A673 (cell line): ENCODE measurements around the gene PPAT. TPM values are rescaled to one million over a fixed set of nuclear protein-coding genes. Genes with fewer than 3 reads are reported as not detected.

Source experiments
- BruUV-seq: library from RNA; stranded (reverse); fragments of 400-500 nt; replicated peaks from 2 replicates; lab custom pipeline; 2021; lab: Mats Ljungman, UMichigan
- CTCF ChIA-PET: fragments of 300-600 bp; sonication (Branson Sonifier 250); formaldehyde crosslinking; loops from one replicate; lab custom pipeline; 2022; ENCODE audit warnings: antibody characterized with exemption; lab: Charles Lee
- POLR2A ChIA-PET: fragments of 300-600 bp; sonication (Branson Sonifier 250); formaldehyde crosslinking; loops from one replicate; lab custom pipeline; 2022; ENCODE audit warnings: antibody characterized with exemption; ENCODE audit not compliant: low non-redundant PET; lab: Charles Lee
- DNase-seq: peaks from one replicate; pipeline ENCODE4 v3.0.0-alpha.2; 2015; ENCODE audit warnings: low spot score
- H3K27ac ChIP-seq: fragments of 200-600 bp; sonication (generic); 2 replicates; pipeline ENCODE4 v1.5.1; 2016; ENCODE audit warnings: mixed run types, low read depth, mild to moderate bottlenecking, mixed read lengths, antibody characterized with exemption, low read length; ENCODE audit not compliant: poor library complexity, severe bottlenecking
- H3K27me3 ChIP-seq: fragments of 200-600 bp; sonication (generic); replicated peaks from 2 replicates; pipeline ENCODE4 v1.6.1; 2017; ENCODE audit warnings: mixed run types, low read depth, mild to moderate bottlenecking, mixed read lengths, antibody characterized with exemption, low read length; ENCODE audit not compliant: insufficient read depth, poor library complexity
- H3K36me3 ChIP-seq: fragments of 200-600 bp; sonication (generic); 2 replicates; pipeline ENCODE4 v1.6.1; 2016; ENCODE audit warnings: mixed run types, mild to moderate bottlenecking, mixed read lengths, antibody characterized with exemption, low read length; ENCODE audit not compliant: insufficient read depth, poor library complexity, severe bottlenecking
- H3K4me1 ChIP-seq: fragments of 200-600 bp; sonication (generic); 2 replicates; pipeline ENCODE4 v1.6.1; 2017; ENCODE audit warnings: mixed run types, mild to moderate bottlenecking, mixed read lengths, antibody characterized with exemption, low read length; ENCODE audit not compliant: insufficient read depth, poor library complexity, severe bottlenecking
- H3K4me3 ChIP-seq: fragments of 200-600 bp; sonication (generic); 2 replicates; pipeline ENCODE4 v1.5.1; 2016; ENCODE audit warnings: low read depth, mixed run types, mild to moderate bottlenecking, mixed read lengths, low read length; ENCODE audit not compliant: poor library complexity, severe bottlenecking
- H3K9me3 ChIP-seq: fragments of 200-600 bp; sonication (generic); 2 replicates; pipeline ENCODE4 v1.6.1; 2016; ENCODE audit warnings: mixed run types, low read depth, mild to moderate bottlenecking, mixed read lengths, antibody characterized with exemption, low read length; ENCODE audit not compliant: poor library complexity, severe bottlenecking
- CTCF ChIP-seq: fragments of 300-800, 200-600 bp; sonication (generic); conservative IDR thresholded peaks from 2 replicates; pipeline ENCODE4 v1.5.1; 2017; ENCODE audit warnings: low read depth, mild to moderate bottlenecking, antibody characterized with exemption, low read length, moderate library complexity, mixed read lengths
- EZH2 ChIP-seq: fragments of 200-600 bp; sonication (generic); IDR thresholded peaks from 2 replicates; pipeline ENCODE4 v1.6.1; 2017; ENCODE audit warnings: borderline replicate concordance, low read depth, mild to moderate bottlenecking, mixed read lengths, antibody characterized with exemption, low read length; ENCODE audit not compliant: poor library complexity, severe bottlenecking
- intact Hi-C: fragments of 100-400 bp; cut with micrococcal nuclease; formaldehyde crosslinking; loops from one replicate; pipeline ENCODE4 v1.10.0; 2022; ENCODE audit not compliant: unreplicated experiment
- total RNA-seq: library from RNA; stranded (reverse); gene quantifications from 2 replicates; pipeline ENCODE4 v1.2.3, GENCODE V29; 2021

PPAT gene
- total RNA-seq, 1 experiment from 2014 or later, result 41.6 TPM

GRCh38 chr4:56445699-56446098 is 10.3 kb upstream of the PPAT start:
- no TSS peak for BruUV-seq
- no peak for DNase-seq
- POLR2A ChIA-PET, result no interaction called here
- Histone ChIP-seq H3K27me3 (no peaks in the 10 kb centered on the region), H3K4me3 (no peak overlapping the region), H3K9me3 (no peaks in the 10 kb centered on the region), H3K27ac (no peak overlapping the region), H3K4me1 (peaks cover 5% of the 10 kb centered on the region), H3K36me3 (peaks cover 61% of the 10 kb centered on the region)
- CTCF ChIA-PET, result no interaction called here
- intact Hi-C loops, result no loop called here
- no peak for TF ChIP-seq CTCF
- no peak for TF ChIP-seq EZH2

GRCh38 chr4:56444719-56445118 is 9.3 kb upstream of the PPAT start:
- BruUV-seq, result no TSS peak
- ChIA-PET CTCF (no interaction called here), POLR2A (no interaction called here)
- H3K27me3 ChIP-seq, result no peaks in the 10 kb centered on the region
- DNase-seq, result no peak
- H3K4me3 ChIP-seq, result no peak overlapping the region
- peaks cover 58% of the 10 kb centered on the region for H3K36me3 ChIP-seq
- TF ChIP-seq EZH2 (no peak), CTCF (no peak)
- intact Hi-C loops, result no loop called here
- no peaks in the 10 kb centered on the region for H3K9me3 ChIP-seq
- H3K27ac ChIP-seq, result no peak overlapping the region
- peaks cover 15% of the 10 kb centered on the region for H3K4me1 ChIP-seq

- BruUV-seq, result no TSS peak
- Histone ChIP-seq H3K4me3 (no peak overlapping the region), H3K4me1 (peaks cover 19% of the 10 kb centered on the region), H3K27me3 (no peaks in the 10 kb centered on the region), H3K36me3 (peaks cover 30% of the 10 kb centered on the region), H3K27ac (no peak overlapping the region), H3K9me3 (no peaks in the 10 kb centered on the region)
- ChIA-PET POLR2A (no interaction called here), CTCF (no interaction called here)
- DNase-seq, result peak; percentile 23
- intact Hi-C loops, result no loop called here
- TF ChIP-seq EZH2, result no peak
- no peak for TF ChIP-seq CTCF
Observed at GRCh38 chr4:56440983-56441382, 5.6 kb upstream of the PPAT start.
